SU-DHL-6 (cell line): ENCODE measurements around the gene KLF16.
"Not testable (repeated sequence)": the region's sequence is repeated elsewhere in the genome, so short reads cannot be mapped to it uniquely, and the experiment has no call there.

Experiments
- H2AFZ ChIP-seq: fragments of 200-600 bp; sonication (generic); 2 replicates; pipeline ENCODE4 v1.6.1; 2014; ENCODE audit warnings: low read depth, mild to moderate bottlenecking, moderate library complexity, mixed read lengths, antibody characterized with exemption, low read length; ENCODE audit not compliant: severe bottlenecking
- H3F3A ChIP-seq: fragments of 200-600 bp; shearing (Covaris generic); 2 replicates; pipeline ENCODE4 v1.6.0; 2016; ENCODE audit warnings: antibody characterized with exemption, mild to moderate bottlenecking; ENCODE audit not compliant: insufficient read depth
- H3K27ac ChIP-seq: fragments of 200-600 bp; sonication (generic); 2 replicates; pipeline ENCODE4 v1.5.1; 2016; ENCODE audit warnings: low read depth, mild to moderate bottlenecking, low read length, moderate library complexity, mixed read lengths
- H3K27me3 ChIP-seq: fragments of 200-600 bp; sonication (generic), shearing (Covaris generic); 2 replicates; pipeline ENCODE4 v1.6.0; 2014; ENCODE audit warnings: mild to moderate bottlenecking, low read length
- H3K36me3 ChIP-seq: fragments of 200-600 bp; sonication (generic); 2 replicates; pipeline ENCODE4 v1.6.1; 2014; ENCODE audit warnings: mild to moderate bottlenecking, low read length, mixed read lengths
- H3K4me2 ChIP-seq: fragments of 300-600, 200-600 bp; shearing (Covaris generic), sonication (generic); 2 replicates; pipeline ENCODE4 v1.6.0; 2014; ENCODE audit warnings: low read length, low read depth, mild to moderate bottlenecking; ENCODE audit not compliant: poor library complexity, severe bottlenecking
- H3K4me3 ChIP-seq: fragments of 200-600 bp; sonication (generic); 2 replicates; pipeline ENCODE4 v1.5.1; 2014; ENCODE audit warnings: antibody characterized with exemption, low read length, mild to moderate bottlenecking, mixed read lengths; ENCODE audit not compliant: insufficient read depth, poor library complexity, severe bottlenecking
- H3K79me2 ChIP-seq: fragments of 200-600 bp; sonication (generic); 2 replicates; pipeline ENCODE4 v1.6.1; 2014; ENCODE audit warnings: mild to moderate bottlenecking, low read length, moderate library complexity; ENCODE audit not compliant: insufficient read depth
- H3K9ac ChIP-seq: fragments of 200-600 bp; sonication (generic); 2 replicates; pipeline ENCODE4 v1.7.0; 2014; ENCODE audit warnings: mild to moderate bottlenecking, low read length
- H3K9me2 ChIP-seq: fragments of 200-600 bp; sonication (generic); replicated peaks from 2 replicates; pipeline ENCODE4 v1.6.1; 2014; ENCODE audit warnings: low read length; ENCODE audit not compliant: insufficient read depth
- H3K9me3 ChIP-seq: fragments of 200-600 bp; sonication (generic); 2 replicates; pipeline ENCODE4 v1.6.1; 2014; ENCODE audit warnings: low read length, mixed read lengths; ENCODE audit not compliant: insufficient read depth
- H4K20me1 ChIP-seq: fragments of 200-600 bp; sonication (generic); 2 replicates; pipeline ENCODE4 v1.6.1; 2014; ENCODE audit warnings: low read depth, mild to moderate bottlenecking, antibody characterized with exemption, low read length, moderate library complexity, mixed read lengths
- CTCF ChIP-seq: fragments of 200-600 bp; sonication (generic); IDR thresholded peaks from one replicate; pipeline ENCODE4 v1.5.1; 2017; ENCODE audit warnings: antibody characterized with exemption, mild to moderate bottlenecking, low read length, moderate library complexity; ENCODE audit not compliant: insufficient read depth, poor library complexity, severe bottlenecking
- EZH2phosphoT487 ChIP-seq: fragments of 200-600 bp; sonication (generic), shearing (Covaris generic); conservative IDR thresholded peaks from 2 replicates; pipeline ENCODE4 v1.6.1; 2018; ENCODE audit warnings: mild to moderate bottlenecking, antibody characterized with exemption, low read length, moderate library complexity, mixed read lengths

KLF16 gene

GRCh38 chr19:1889907-1890306 is 26.5 kb upstream of the KLF16 start:
- Histone ChIP-seq H3K9ac (no peak overlapping the region), H3K27me3 (no peaks in the 10 kb centered on the region), H3K79me2 (peaks cover under 1% of the 10 kb centered on the region; the same call in 1 of the 2 replicates), H3K36me3 (no peaks in the 10 kb centered on the region), H4K20me1 (no peaks in the 10 kb centered on the region), H3K4me2 (no peak overlapping the region), H3K9me3 (no peaks in the 10 kb centered on the region), H3K9me2 (no peaks in the 10 kb centered on the region), H3K4me3 (no peak overlapping the region), H3K27ac (no peak overlapping the region), H3F3A (peaks cover 6% of the 10 kb centered on the region; the same call in 1 of the 2 replicates), H2AFZ (no peak overlapping the region)
- TF ChIP-seq EZH2phosphoT487: no peak
- TF ChIP-seq CTCF: no peak

- Histone ChIP-seq H3K4me2 (no peak overlapping the region), H4K20me1 (peaks cover 7% of the 10 kb centered on the region; the same call in 1 of the 2 replicates), H3K79me2 (peaks cover 15% of the 10 kb centered on the region), H3K36me3 (no peaks in the 10 kb centered on the region), H3K9ac (no peak overlapping the region; the same call in 1 of the 2 replicates), H3K27me3 (no peaks in the 10 kb centered on the region), H3K9me3 (no peaks in the 10 kb centered on the region), H2AFZ (no peak overlapping the region), H3K27ac (no peak overlapping the region), H3K9me2 (no peaks in the 10 kb centered on the region), H3K4me3 (no peak overlapping the region), H3F3A (peaks cover 6% of the 10 kb centered on the region; the same call in 1 of the 2 replicates)
- TF ChIP-seq CTCF (no peak), EZH2phosphoT487 (no peak)
These were observed 25.0 kb upstream of the KLF16 start for GRCh38 chr19:1888385-1888784.

- not testable (repeated sequence) for H3K9ac ChIP-seq, H3K27me3 ChIP-seq, H3K4me3 ChIP-seq, H3F3A ChIP-seq, H3K9me3 ChIP-seq, H3K36me3 ChIP-seq, H3K4me2 ChIP-seq, H3K27ac ChIP-seq, H2AFZ ChIP-seq, H3K9me2 ChIP-seq, H4K20me1 ChIP-seq
- peaks cover 19% of the 10 kb centered on the region for H3K79me2 ChIP-seq
These were observed 23.0 kb upstream of the KLF16 start for GRCh38 chr19:1886360-1886759.

- H3K27ac ChIP-seq, H3K9me2 ChIP-seq: not testable (repeated sequence)
These were observed 22.2 kb upstream of the KLF16 start, which contains the start of gene ABHD17A for GRCh38 chr19:1885398-1886119. Gene ABHD17A (minus strand): TSS chr19:1885496. CDS start chr19:1881566, 3,930 bp downstream.

More at GRCh38 chr19:1885398-1886119, 22.2 kb upstream of the KLF16 start, which contains the start of gene ABHD17A:
- not testable (repeated sequence) for H3K27me3 ChIP-seq, H3K9me3 ChIP-seq, H3F3A ChIP-seq, H4K20me1 ChIP-seq, H3K36me3 ChIP-seq, H2AFZ ChIP-seq
- Histone ChIP-seq H3K4me2 (peak within 1 kb of the TSS; percentile 95), H3K9ac (peak within 1 kb of the TSS; percentile 86), H3K79me2 (peaks cover 19% of the 10 kb centered on the region), H3K4me3 (peak within 1 kb of the TSS; percentile 87)
